SK-N-DZ (cell line): ENCODE measurements around the gene MALAT1. TPM values are rescaled to one million over a fixed set of nuclear protein-coding genes. Genes with fewer than 3 reads are reported as not detected.
"Not testable (repeated sequence)": the region's sequence is repeated elsewhere in the genome, so short reads cannot be mapped to it uniquely, and the experiment has no call there.

Experiments used
- DNase-seq: peaks from one replicate; pipeline ENCODE4 v3.0.0-alpha.2; 2015; ENCODE audit warnings: low spot score
- polyA plus RNA-seq, 2 experiments: library from polyadenylated mRNA; depleted of rRNA; stranded (reverse); fragments of >200 nt; gene quantifications; 2 replicates each; pipeline ENCODE4 v1.2.3, GENCODE V29; 2014

MALAT1 gene
- 15.5 and 29.5 TPM in 2 replicates for polyA plus RNA-seq (2014; cell fraction: cytosol; rRNA removed)
- 347 and 1,650 TPM in 2 replicates for polyA plus RNA-seq (2014; cell fraction: nucleus; rRNA removed)

- peak; percentile 95 for DNase-seq
These were observed at the start of gene MALAT1 for GRCh38 chr11:65498977-65499712. Gene MALAT1, plus strand, starts transcription at chr11:65499045.

- not testable (repeated sequence) for DNase-seq
These were observed 47.5 kb upstream of the MALAT1 start for GRCh38 chr11:65451301-65451700.

- not testable (repeated sequence) for DNase-seq
These were observed 46.6 kb upstream of the MALAT1 start for GRCh38 chr11:65452259-65452658.

GRCh38 chr11:65452806-65453490, 45.9 kb upstream of the MALAT1 start:
- DNase-seq = no peak

- DNase-seq = no peak
These were observed 44.5 kb upstream of the MALAT1 start for GRCh38 chr11:65454311-65454695.

GRCh38 chr11:65454696-65455456, 44.0 kb upstream of the MALAT1 start:
- DNase-seq = peak; percentile 84

- no peak for DNase-seq
These were observed 42.4 kb upstream of the MALAT1 start for GRCh38 chr11:65456418-65456817.

GRCh38 chr11:65459552-65459951, 39.3 kb upstream of the MALAT1 start:
- DNase-seq = no peak

GRCh38 chr11:65465471-65465870, 33.4 kb upstream of the MALAT1 start:
- not testable (repeated sequence) for DNase-seq

- DNase-seq = not testable (repeated sequence)
These were observed 31.5 kb upstream of the MALAT1 start for GRCh38 chr11:65467306-65467705.

GRCh38 chr11:65468874-65469333, 29.9 kb upstream of the MALAT1 start:
- no peak for DNase-seq

GRCh38 chr11:65470433-65471049, 28.3 kb upstream of the MALAT1 start:
- DNase-seq = no peak

GRCh38 chr11:65471447-65471891, 27.4 kb upstream of the MALAT1 start:
- DNase-seq = peak; percentile 78

GRCh38 chr11:65472588-65473277, 26.1 kb upstream of the MALAT1 start:
- DNase-seq = not testable (repeated sequence)

- DNase-seq = no peak
These were observed 25.5 kb upstream of the MALAT1 start for GRCh38 chr11:65473278-65473860.

GRCh38 chr11:65474864-65475263, 24.0 kb upstream of the MALAT1 start:
- no peak for DNase-seq

GRCh38 chr11:65476632-65477148, 22.2 kb upstream of the MALAT1 start:
- DNase-seq = no peak

- peak; percentile 91 for DNase-seq
These were observed 21.5 kb upstream of the MALAT1 start for GRCh38 chr11:65477149-65477965.
